Dedifferentiated amniotic fluid mesenchymal stem cell (primary cell): Measurements from ENCODE around the gene TPM2.

Experiments
- DNase-seq: peaks from one replicate; pipeline ENCODE4 v3.0.0-alpha.2; 2016; ENCODE audit errors: extremely low spot score

The TPM2 gene

DNA sequence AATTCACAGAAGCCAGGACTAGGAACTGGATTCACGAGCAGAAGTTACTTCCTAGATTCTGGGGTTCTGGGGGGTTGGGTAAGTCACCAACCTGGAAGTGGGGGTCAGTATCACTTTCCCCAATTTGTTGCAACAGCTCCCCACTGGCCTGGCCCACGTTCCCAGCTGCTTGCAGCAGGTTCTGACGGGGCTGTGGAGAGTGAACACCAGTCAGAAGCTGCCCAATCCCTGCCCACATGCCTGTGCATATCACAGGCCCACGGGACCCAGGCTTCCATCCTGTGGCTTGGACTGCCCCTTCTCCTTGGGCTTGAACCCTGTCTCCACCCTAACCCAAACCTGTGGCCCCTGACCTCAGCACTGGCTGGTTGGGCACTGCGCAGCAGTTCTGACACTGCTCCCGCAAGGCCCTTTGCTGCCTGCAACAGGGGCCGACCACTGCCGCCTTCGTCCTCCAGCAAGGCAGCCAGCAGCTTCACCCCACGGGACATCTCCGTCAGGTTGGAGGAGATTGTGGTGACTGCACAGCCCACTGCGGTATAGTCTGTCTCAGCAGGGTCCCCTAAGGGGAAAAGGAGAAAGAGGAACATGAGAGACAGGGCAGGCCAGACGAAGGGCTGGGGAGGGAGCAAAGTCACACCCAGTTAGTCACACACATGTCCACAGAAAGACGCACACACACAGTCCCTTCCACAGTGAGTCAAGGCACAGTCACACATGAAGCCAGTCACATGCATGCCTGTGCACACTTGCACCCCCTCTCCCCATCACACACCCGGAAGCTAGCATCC lies 29.2 kb upstream of the TPM2 start:
- no peak for DNase-seq

- no peak for DNase-seq
Observed at GRCh38 chr9:35717132-35717870, 27.6 kb upstream of the TPM2 start.

DNA sequence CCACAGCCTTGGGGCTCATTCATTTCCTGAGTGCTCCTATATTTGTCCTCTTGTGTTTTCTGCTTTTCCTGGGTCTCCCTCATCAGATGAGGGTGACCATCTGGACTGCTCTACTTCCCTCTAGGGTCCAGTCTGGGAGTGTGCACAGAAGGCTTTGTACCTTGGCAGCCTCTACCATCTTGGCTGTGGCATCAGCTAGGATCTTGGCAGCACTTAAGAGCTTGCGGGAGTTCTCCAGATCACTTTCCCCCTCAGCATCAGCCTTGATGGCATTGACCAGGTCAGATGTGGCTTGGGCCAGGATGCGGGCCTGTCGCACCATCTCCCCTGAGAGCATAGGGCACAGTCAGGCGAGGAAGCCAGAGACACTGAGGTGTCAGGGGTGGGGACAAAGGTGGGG lies 26.5 kb upstream of the TPM2 start:
- DNase-seq, result no peak

GRCh38 chr9:35714579-35715252 lies 25.0 kb upstream of the TPM2 start:
- DNase-seq, result no peak

- no peak for DNase-seq
Observed at GRCh38 chr9:35714123-35714522, 24.4 kb upstream of the TPM2 start.

- DNase-seq, result no peak
Observed at GRCh38 chr9:35713578-35713977, 23.9 kb upstream of the TPM2 start.

DNA sequence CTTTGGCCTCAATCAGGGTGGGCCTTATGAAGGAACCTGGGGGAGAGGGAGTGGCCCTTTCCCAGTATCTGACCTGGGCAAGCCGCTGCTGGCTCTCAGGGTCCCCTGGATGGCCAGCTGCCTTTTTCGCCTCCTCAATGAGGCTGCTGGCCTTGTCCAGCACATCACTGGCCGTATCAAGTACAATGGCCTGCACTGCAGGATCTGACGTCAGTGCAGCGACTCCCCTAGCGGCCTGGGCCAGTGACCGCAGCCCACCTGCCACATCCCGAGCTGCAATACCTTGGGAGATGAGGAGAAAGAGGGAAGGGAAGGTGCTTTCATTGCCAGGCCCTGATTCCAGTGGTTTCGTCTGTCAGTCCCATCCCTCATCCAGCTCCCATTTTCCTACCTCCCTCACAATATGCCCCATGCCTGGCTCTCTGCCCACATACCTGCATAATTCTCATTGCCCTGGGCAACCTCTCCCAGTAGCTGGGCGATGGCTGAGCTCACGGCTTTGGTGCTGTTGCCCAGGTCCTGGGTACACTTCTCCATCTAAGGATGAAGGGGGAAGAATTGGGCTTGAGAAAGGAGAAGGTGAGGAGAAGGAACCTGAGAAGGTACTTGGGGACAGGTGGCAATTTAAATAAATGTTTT lies 23.2 kb upstream of the TPM2 start:
- DNase-seq, result no peak

- no peak for DNase-seq
Observed at GRCh38 chr9:35711501-35712428, 22.0 kb upstream of the TPM2 start.

DNA sequence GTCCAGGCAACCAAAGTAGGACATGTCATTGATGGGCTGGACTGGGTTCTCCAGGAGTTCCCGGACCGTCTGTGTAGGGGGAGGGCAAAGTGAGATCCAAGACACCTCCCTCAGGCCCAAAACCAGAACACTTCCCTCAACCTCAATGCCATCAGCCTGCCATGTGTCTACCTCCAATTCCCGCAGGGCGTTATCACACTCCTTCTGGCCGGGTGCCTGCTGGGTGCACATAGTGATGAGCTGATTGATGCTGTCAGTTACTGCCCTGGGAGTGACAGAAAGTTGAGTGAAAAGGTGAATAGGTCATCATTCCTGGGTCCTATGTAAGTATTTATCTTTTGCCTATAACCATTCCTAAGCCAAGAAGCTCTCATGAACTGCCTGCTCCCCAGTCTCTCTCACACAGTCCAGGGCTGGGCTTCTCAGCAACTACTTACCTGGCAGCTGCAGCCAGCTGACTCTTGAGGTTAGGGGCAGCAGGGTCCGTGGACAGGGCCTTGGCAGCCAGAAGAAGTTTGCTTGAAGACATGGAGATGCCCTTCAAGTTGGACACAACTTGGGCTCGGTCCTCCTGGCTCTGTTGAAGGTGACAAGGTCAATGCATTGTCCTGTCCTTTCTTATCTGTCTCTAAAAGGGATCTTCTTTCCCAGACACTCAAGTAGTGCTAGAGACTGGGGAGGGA lies 21.2 kb upstream of the TPM2 start:
- DNase-seq, result no peak

- DNase-seq, result no peak
Observed at GRCh38 chr9:35708146-35708545, 18.4 kb upstream of the TPM2 start.

- no peak for DNase-seq
Observed at GRCh38 chr9:35706951-35707350, 17.2 kb upstream of the TPM2 start.

GRCh38 chr9:35705836-35706430 lies 16.2 kb upstream of the TPM2 start:
- DNase-seq, result no peak

- no peak for DNase-seq
Observed at GRCh38 chr9:35705372-35705771, 15.6 kb upstream of the TPM2 start.

GRCh38 chr9:35703906-35704672 lies 14.4 kb upstream of the TPM2 start:
- no peak for DNase-seq

DNA sequence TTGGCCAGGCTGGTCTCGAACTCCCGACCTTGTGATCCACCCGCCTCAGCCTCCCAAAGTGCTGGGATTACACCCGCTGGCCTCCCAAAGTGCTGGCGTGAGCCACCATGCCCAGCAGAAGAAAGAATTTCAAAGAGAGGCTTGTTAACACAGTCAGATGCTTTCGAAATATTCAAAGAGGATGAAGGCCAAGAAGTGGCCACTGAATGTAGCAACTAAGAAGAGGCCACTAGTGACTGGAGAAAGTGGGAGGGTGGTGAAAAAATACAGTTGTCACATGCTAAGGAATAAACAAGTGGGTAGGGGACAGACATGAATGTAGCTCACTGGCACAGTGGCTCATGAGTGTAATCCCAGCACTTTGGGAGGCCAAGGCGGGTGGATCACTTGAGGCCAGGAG lies 13.0 kb upstream of the TPM2 start:
- DNase-seq, result no peak

GRCh38 chr9:35700942-35701341 lies 11.2 kb upstream of the TPM2 start:
- no peak for DNase-seq

DNA sequence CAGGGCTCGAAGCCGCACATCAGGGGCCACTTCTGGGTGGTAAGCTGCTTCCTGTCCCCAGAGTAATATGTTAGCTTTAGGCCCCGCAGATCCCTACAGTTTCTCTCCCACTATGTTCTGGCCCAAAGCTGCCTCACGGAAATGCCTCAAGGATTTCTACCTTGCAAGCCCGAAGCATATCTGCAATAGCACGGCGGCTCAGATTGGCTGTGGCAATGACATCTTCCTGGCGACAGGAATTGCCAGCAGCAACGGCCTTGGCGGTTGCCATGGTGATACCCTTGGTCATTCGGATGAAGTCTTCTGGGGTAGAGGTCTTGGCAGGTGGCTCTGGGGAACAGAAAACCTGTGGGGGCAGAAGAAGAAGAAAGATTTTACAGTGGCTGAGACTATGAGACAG lies 10.3 kb upstream of the TPM2 start:
- no peak for DNase-seq

GRCh38 chr9:35698231-35698630 lies 8.5 kb upstream of the TPM2 start:
- no peak for DNase-seq

DNA sequence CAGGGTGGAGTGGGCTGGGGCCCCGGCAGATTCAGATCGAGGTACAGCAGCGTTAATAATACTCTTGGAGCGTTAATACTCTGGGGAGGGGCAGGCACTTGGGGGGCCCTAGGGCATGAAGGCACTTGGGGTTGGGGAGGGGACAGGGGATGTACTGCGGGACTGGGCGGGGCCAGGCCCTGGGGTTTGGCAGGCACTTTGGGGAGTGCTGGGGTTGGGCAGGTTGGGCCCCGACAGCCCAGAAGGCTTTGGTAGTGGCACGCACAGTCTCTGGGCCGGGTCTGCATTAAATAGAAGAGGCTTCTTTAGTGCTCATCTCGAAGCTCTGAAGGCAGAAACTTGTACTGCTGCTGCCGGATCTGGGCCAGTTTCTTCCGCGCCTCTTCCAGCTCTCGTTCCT lies 7.8 kb upstream of the TPM2 start:
- DNase-seq, result no peak
